H1 (cell line): ENCODE results near the gene SSBP3. TPM values are rescaled to one million over a fixed set of nuclear protein-coding genes. Genes with fewer than 3 reads are reported as not detected.

ENCODE experiments used
- CTCF ChIA-PET: fragments of 300-600 bp; sonication (Branson Sonifier 250); formaldehyde crosslinking; loops from one replicate; lab custom pipeline; 2021; ENCODE audit not compliant: partially characterized antibody; lab: Charles Lee
- POLR2A ChIA-PET: fragments of 300-600 bp; sonication (Branson Sonifier 250); formaldehyde crosslinking; loops from one replicate; lab custom pipeline; 2021; ENCODE audit warnings: inconsistent platforms; ENCODE audit not compliant: partially characterized antibody; lab: Charles Lee
- DNase-seq, 2 experiments: peaks; one replicate each; pipeline versions ENCODE4 v3.0.0 to v3.0.0-alpha.2; 2010 to 2022; ENCODE audit warnings: low spot score in 2 of 2, low read depth in 1 of 2, mixed read lengths in 1 of 2
- FAIRE-seq: peaks from 2 replicates; lab custom pipeline; 2011; peaks lifted over from hg19 to GRCh38; lab: Jason Lieb, UNC
- H2AFZ ChIP-seq: 2 replicates; pipeline ENCODE4 v1.8.1; 2012; ENCODE audit warnings: low read length, inconsistent platforms
- H2AK5ac ChIP-seq: 2 replicates; pipeline ENCODE4 v1.6.1; 2013; ENCODE audit warnings: low read depth, low read length
- H2BK120ac ChIP-seq: replicated peaks from 2 replicates; pipeline ENCODE3; 2013; ENCODE audit warnings: low read depth, low read length, inconsistent platforms
- H2BK12ac ChIP-seq: 2 replicates; pipeline ENCODE4 v1.6.1; 2013; ENCODE audit warnings: low read depth, low read length
- H2BK15ac ChIP-seq: 2 replicates; pipeline ENCODE4 v1.6.1; 2013; ENCODE audit warnings: low read length
- H2BK20ac ChIP-seq: 2 replicates; pipeline ENCODE4 v1.6.1; 2013; ENCODE audit warnings: low read length
- H2BK5ac ChIP-seq: 2 replicates; pipeline ENCODE4 v1.6.1; 2013; ENCODE audit warnings: low read depth, low read length
- H3K14ac ChIP-seq: 2 replicates; pipeline ENCODE4 v1.6.1; 2013; ENCODE audit warnings: inconsistent platforms; ENCODE audit not compliant: insufficient read length
- H3K18ac ChIP-seq: 2 replicates; pipeline ENCODE4 v1.6.1; 2013; ENCODE audit warnings: low read length; ENCODE audit errors: extremely low read depth
- H3K23ac ChIP-seq: 2 replicates; pipeline ENCODE4 v1.6.1; 2013; ENCODE audit warnings: inconsistent platforms; ENCODE audit not compliant: insufficient read length
- H3K23me2 ChIP-seq: 2 replicates; pipeline ENCODE4 v1.6.1; 2013; ENCODE audit warnings: low read depth, low read length
- H3K27ac ChIP-seq: 2 replicates; pipeline ENCODE4 v1.6.1; 2011; ENCODE audit warnings: low read depth, low read length, inconsistent platforms
- H3K27me3 ChIP-seq, 4 experiments: replicated peaks in 1 of 4; 1 replicate in 1 of 4; 2 replicates in 3 of 4; pipeline versions ENCODE4 v1.6.1 to v1.8.1; 2011 to 2013; ENCODE audit warnings: low read length in 3 of 4, mild to moderate bottlenecking in 3 of 4, inconsistent platforms in 2 of 4, mixed read lengths in 2 of 4, moderate library complexity in 1 of 4; ENCODE audit not compliant: control insufficient read depth in 3 of 4, insufficient read depth in 3 of 4; ENCODE audit errors: extremely low read depth in 1 of 4
- H3K36me3 ChIP-seq, 4 experiments: 2 replicates each; pipeline versions ENCODE4 v1.6.1 to v1.8.1; 2011 to 2013; ENCODE audit warnings: mild to moderate bottlenecking in 4 of 4, low read length in 3 of 4, moderate library complexity in 2 of 4, control low read depth in 1 of 4, inconsistent platforms in 1 of 4; ENCODE audit not compliant: insufficient read depth in 4 of 4, control insufficient read depth in 2 of 4
- H3K4ac ChIP-seq: replicated peaks from 2 replicates; pipeline ENCODE3; 2013; ENCODE audit warnings: low read length, low read depth, mixed read lengths, inconsistent platforms; ENCODE audit not compliant: insufficient read length
- H3K4me1 ChIP-seq, 4 experiments: replicated peaks in 1 of 4; 1 replicate in 1 of 4; 2 replicates in 3 of 4; pipeline versions ENCODE4 v1.6.1 to v1.8.1; 2011 to 2013; ENCODE audit warnings: low read length in 3 of 4, inconsistent platforms in 2 of 4, mixed read lengths in 1 of 4; ENCODE audit not compliant: insufficient read depth in 4 of 4, control insufficient read depth in 3 of 4
- H3K4me2 ChIP-seq, 2 experiments: 2 replicates each; pipeline versions ENCODE4 v1.6.1 to v1.8.1; 2011 to 2013; ENCODE audit warnings: low read depth in 2 of 2, low read length in 2 of 2, control low read depth in 1 of 2, inconsistent platforms in 1 of 2, mild to moderate bottlenecking in 1 of 2; ENCODE audit not compliant: insufficient read depth in 1 of 2
- H3K4me3 ChIP-seq, 4 experiments: fragments of 200-600, 300-600 bp in 1 of 4; sonication (generic), shearing (Covaris generic), sonication (Bioruptor Twin) in 1 of 4; 2 replicates each; pipeline versions ENCODE4 v1.5.1 to v1.8.1; 2011 to 2016; ENCODE audit warnings: low read length in 4 of 4, low read depth in 3 of 4, control low read depth in 2 of 4, inconsistent platforms in 2 of 4, mild to moderate bottlenecking in 2 of 4, mixed read lengths in 1 of 4, moderate library complexity in 1 of 4; ENCODE audit not compliant: insufficient read depth in 2 of 4; ENCODE audit errors: extremely low read depth in 1 of 4
- H3K56ac ChIP-seq: replicated peaks from 2 replicates; pipeline ENCODE3; 2013; ENCODE audit warnings: low read depth, mild to moderate bottlenecking, mixed read lengths, low read length, inconsistent platforms; ENCODE audit not compliant: insufficient read length
- H3K79me1 ChIP-seq: 2 replicates; pipeline ENCODE4 v1.6.1; 2013; ENCODE audit warnings: low read depth, low read length, control low read depth
- H3K79me2 ChIP-seq, 2 experiments: 2 replicates each; pipeline versions ENCODE4 v1.6.1 to v1.8.1; 2012 to 2013; ENCODE audit warnings: low read length in 2 of 2, mild to moderate bottlenecking in 2 of 2, inconsistent platforms in 1 of 2; ENCODE audit not compliant: insufficient read depth in 2 of 2, control insufficient read depth in 1 of 2
- H3K9ac ChIP-seq, 4 experiments: replicated peaks in 1 of 4; 1 replicate in 1 of 4; 2 replicates in 3 of 4; pipeline versions ENCODE4 v1.6.1 to v1.8.1; 2011 to 2013; ENCODE audit warnings: low read depth in 3 of 4, low read length in 3 of 4, control low read depth in 2 of 4, mild to moderate bottlenecking in 2 of 4, moderate library complexity in 2 of 4, inconsistent platforms in 1 of 4; ENCODE audit errors: extremely low read depth in 1 of 4
- H3K9me3 ChIP-seq, 2 experiments: 2 replicates each; pipeline versions ENCODE4 v1.6.1 to v1.8.1; 2012 to 2013; ENCODE audit warnings: mild to moderate bottlenecking in 2 of 2, moderate library complexity in 2 of 2, control low read depth in 1 of 2, inconsistent platforms in 1 of 2, low read depth in 1 of 2, low read length in 1 of 2, mixed read lengths in 1 of 2; ENCODE audit not compliant: insufficient read depth in 2 of 2
- H4K20me1 ChIP-seq, 2 experiments: replicated peaks in 1 of 2; 2 replicates each; pipeline versions ENCODE3 to v1.8.1; 2011 to 2013; ENCODE audit warnings: inconsistent platforms in 2 of 2, low read length in 2 of 2, mild to moderate bottlenecking in 1 of 2; ENCODE audit not compliant: insufficient read depth in 2 of 2, control insufficient read depth in 1 of 2
- H4K5ac ChIP-seq: 2 replicates; pipeline ENCODE4 v1.6.1; 2013; ENCODE audit warnings: low read length, low read depth, mixed read lengths, inconsistent platforms; ENCODE audit not compliant: insufficient read length
- H4K8ac ChIP-seq: 2 replicates; pipeline ENCODE4 v1.8.0; 2013; ENCODE audit warnings: mild to moderate bottlenecking, moderate library complexity, low read length, inconsistent platforms; ENCODE audit not compliant: insufficient read depth; ENCODE audit errors: extremely low read depth
- H4K91ac ChIP-seq: replicated peaks from 2 replicates; pipeline ENCODE3; 2013; ENCODE audit warnings: low read length, mixed read lengths, inconsistent platforms; ENCODE audit not compliant: insufficient read length
- CHD2 ChIP-seq: IDR thresholded peaks from 2 replicates; pipeline ENCODE4 v1.6.1; 2012; ENCODE audit warnings: low read length, improper control_type of control experiment
- CREB1 ChIP-seq: IDR thresholded peaks from 2 replicates; pipeline ENCODE4 v1.6.1; 2012; ENCODE audit warnings: inconsistent platforms
- EZH2 ChIP-seq: fragments of 200-600 bp; sonication (generic); IDR thresholded peaks from 2 replicates; pipeline ENCODE4 v1.7.1; 2012; ENCODE audit warnings: low read depth, mild to moderate bottlenecking, moderate library complexity, low read length, inconsistent platforms; ENCODE audit not compliant: severe bottlenecking
- KDM1A ChIP-seq: fragments of 200-600, 300-600 bp; sonication (generic); IDR thresholded peaks from 2 replicates; pipeline ENCODE4 v1.7.1; 2016; ENCODE audit warnings: mild to moderate bottlenecking, low read length, borderline replicate concordance
- SUZ12 ChIP-seq: fragments of 200-600 bp; sonication (generic); IDR thresholded peaks from 2 replicates; pipeline ENCODE4 v1.6.1; 2012; ENCODE audit warnings: mild to moderate bottlenecking, inconsistent platforms, low read length, moderate library complexity, mixed read lengths
- WGBS, 2 experiments: shearing (Covaris generic) in 1 of 2; methylation state at CpG; one replicate each; pipeline versions ENCODE4 v1.1.6 to v1.1.7; 2013 to 2015; ENCODE audit warnings: low lambda C conversion rate in 2 of 2, mixed read lengths in 2 of 2, inconsistent platforms in 1 of 2, low coverage in 1 of 2, missing lambda C conversion rate in 1 of 2; ENCODE audit not compliant: insufficient replicate concordance in 2 of 2, insufficient coverage in 1 of 2, insufficient read length in 1 of 2; ENCODE audit errors: extremely low coverage in 1 of 2, missing lambda C conversion rate in 1 of 2; 5-methylcytosine and 5-hydroxymethylcytosine counted together
- polyA plus RNA-seq, 7 experiments: library from polyadenylated mRNA; depleted of rRNA in 3 of 7; stranded (reverse) in 5 of 7; unstranded in 2 of 7; fragments of >200 nt in 5 of 7; fragments of 200-250 nt in 2 of 7; gene quantifications; 1 replicate in 5 of 7; 2 replicates in 1 of 7; 4 replicates in 1 of 7; pipeline versions ENCODE4 v1.2.1 to v1.2.3, GENCODE V29; 2011 to 2013; ENCODE audit warnings: missing spikeins in 2 of 7, mixed read lengths in 2 of 7
- total RNA-seq: library from RNA; stranded (reverse); fragmentation: NEBNext Ultra II Directional; extraction: Animal tissue kit (Norgen Biotek cat#: 25700); gene quantifications from 2 replicates; pipeline ENCODE4 v1.2.1, GENCODE V29; 2021

Gene SSBP3
- total and polyA plus RNA-seq, 2 of the 8 experiments (the other 6 are each of a cell fraction or from before 2014, with no cell fraction given), result 99.7 to 133 TPM

- Histone ChIP-seq H2AK5ac (no peak overlapping the region), H3K23me2 (0 out of 2 replicates have a peak, but pooled peaks cover 3% of the 10 kb centered on the region), H3K9me3 (no peaks in the 10 kb centered on the region), H3K56ac (no peak overlapping the region), H3K79me1 (peaks cover 43% of the 10 kb centered on the region), H2BK120ac (no peak overlapping the region), H2BK20ac (no peak overlapping the region), H3K4me2 (no peak overlapping the region), H4K5ac (no peak overlapping the region), H3K27me3 (no peaks in the 10 kb centered on the region), H3K23ac (no peak overlapping the region), H4K20me1 (peaks cover 6 to 38% of the 10 kb centered on the region in 2 experiments), H3K36me3 (peaks cover 0 to 11% (median 2%) of the 10 kb centered on the region in 4 experiments; a peak in 3 of 8 replicates), H4K8ac (peak overlapping the region; percentile 79; the same call in 1 of the 2 replicates), H3K27ac (no peak overlapping the region), H3K4me3 (no peak overlapping the region), H3K79me2 (peaks cover 36 to 99% of the 10 kb centered on the region in 2 experiments), H3K18ac (no peak overlapping the region), H2BK12ac (no peak overlapping the region), H3K14ac (no peak overlapping the region), H3K4ac (no peak overlapping the region), H3K9ac (no peak overlapping the region), H2BK5ac (no peak overlapping the region), H2AFZ (no peak overlapping the region), H4K91ac (no peak overlapping the region), H3K4me1 (peaks cover 30 to 48% (median 36%) of the 10 kb centered on the region in 4 experiments), H2BK15ac (no peak overlapping the region)
- 91% methylated on average over 8 of the region's 8 CpGs; no CpG with 5 or more reads in 1 of the 2 experiments for WGBS, 2 experiments
- DNase-seq (no peak), FAIRE-seq (no peak)
- POLR2A ChIA-PET, result interaction anchor here (2.3 kb wide), 1 partner anchor 8 kb away, joined by 10 read pairs; no protein-coding TSS in a partner anchor
- CTCF ChIA-PET, result interaction anchor here (0.8 to 1.4 kb wide), 5 partner anchors 9 to 61 kb away, joined by 3 to 4 read pairs (median 3); no protein-coding TSS in a partner anchor
- no peak for TF ChIP-seq CHD2
- no peak for TF ChIP-seq EZH2
- no peak for TF ChIP-seq CREB1
- TF ChIP-seq SUZ12, result no peak
- no peak for TF ChIP-seq KDM1A
These were observed 33.2 kb downstream of the SSBP3 start for GRCh38 chr1:54372978-54373377.
